Upper lobe of left lung (tissue), 4 donors: Measurements from ENCODE around the gene IAH1.
"Not testable (repeated sequence)": the region's sequence is repeated elsewhere in the genome, so short reads cannot be mapped to it uniquely, and the experiment has no call there.

Source experiments
- CTCF ChIP-seq, 6 experiments: fragments of 450-650 bp in 4 of 6; fragments of 200-600 bp in 2 of 6; sonication (generic) in 2 of 6; IDR thresholded peaks; one replicate each; pipeline ENCODE4 v1.5.1; 2016 to 2019; ENCODE audit warnings: antibody characterized with exemption in 6 of 6
- EP300 ChIP-seq, 4 donors: sonication (generic); formaldehyde crosslinking; IDR thresholded peaks; one replicate each; pipeline ENCODE4 v1.5.1; 2017; ENCODE audit warnings: antibody characterized with exemption in 4 of 4, control low read depth in 2 of 4
- POLR2A ChIP-seq, 4 donors: fragments of 450-650 bp; IDR thresholded peaks; one replicate each; pipeline ENCODE4 v1.5.1; 2016 to 2017; ENCODE audit warnings: antibody characterized with exemption in 4 of 4, mild to moderate bottlenecking in 2 of 4
- POLR2AphosphoS5 ChIP-seq, 2 donors: sonication (generic); formaldehyde crosslinking; IDR thresholded peaks; one replicate each; pipeline ENCODE4 v1.5.1; 2017; ENCODE audit warnings: antibody characterized with exemption in 2 of 2

- not testable (repeated sequence) for TF ChIP-seq CTCF, POLR2A, EP300, POLR2AphosphoS5 (IDR thresholded peaks at IDR 0.05)
Observed at GRCh38 chr2:9513946-9514345, 39.6 kb downstream of the IAH1 start.
